ENCODE data around the gene KLHL42.

Gene KLHL42

GRCh38 chr12:27762757-27763156 is 17.3 kb upstream of the KLHL42 start:
- no peak for TF ChIP-seq TAF1 (IDR thresholded peaks at IDR 0.05; ENCODE audit: borderline replicate concordance, low read depth, low read length)
- DNase-seq (ENCODE audit: insufficient read length) (no peak), FAIRE-seq (no peak)

GRCh38 chr12:27766587-27766986 is 13.4 kb upstream of the KLHL42 start:
- DNase-seq (ENCODE audit: insufficient read length): no peak
- TF ChIP-seq POLR2A (IDR thresholded peaks at IDR 0.05; ENCODE audit: low read depth, low read length) (no peak), POLR2AphosphoS5 (IDR thresholded peaks at IDR 0.05; ENCODE audit: low read depth, low read length) (no peak), TAF1 (IDR thresholded peaks at IDR 0.05; ENCODE audit: borderline replicate concordance, low read depth, low read length) (no peak)
- FAIRE-seq: peak; percentile 70

GRCh38 chr12:27769142-27769673 is 10.8 kb upstream of the KLHL42 start:
- DNase-seq (ENCODE audit: insufficient read length): no peak
- no peak for FAIRE-seq
- TF ChIP-seq POLR2AphosphoS5 (IDR thresholded peaks at IDR 0.05; ENCODE audit: low read depth, low read length): no peak
- TF ChIP-seq TAF1 (IDR thresholded peaks at IDR 0.05; ENCODE audit: borderline replicate concordance, low read depth, low read length): no peak
- no peak for TF ChIP-seq POLR2A (IDR thresholded peaks at IDR 0.05; ENCODE audit: low read depth, low read length)

- TF ChIP-seq POLR2A (IDR thresholded peaks at IDR 0.05; ENCODE audit: low read depth, low read length) (no peak), POLR2AphosphoS5 (IDR thresholded peaks at IDR 0.05; ENCODE audit: low read depth, low read length) (no peak), TAF1 (IDR thresholded peaks at IDR 0.05; ENCODE audit: borderline replicate concordance, low read depth, low read length) (no peak)
- no peak for DNase-seq (ENCODE audit: insufficient read length)
- FAIRE-seq: no peak
Measured at GRCh38 chr12:27771481-27772327, 8.3 kb upstream of the KLHL42 start.

- DNase-seq (ENCODE audit: insufficient read length): no peak
- TF ChIP-seq POLR2AphosphoS5 (IDR thresholded peaks at IDR 0.05; ENCODE audit: low read depth, low read length) (no peak), TAF1 (IDR thresholded peaks at IDR 0.05; ENCODE audit: borderline replicate concordance, low read depth, low read length) (no peak), POLR2A (IDR thresholded peaks at IDR 0.05; ENCODE audit: low read depth, low read length) (no peak)
- no peak for FAIRE-seq
Measured at GRCh38 chr12:27772328-27773049, 7.5 kb upstream of the KLHL42 start.

GRCh38 chr12:27777141-27777540 is 2.9 kb upstream of the KLHL42 start:
- TF ChIP-seq TAF1 (IDR thresholded peaks at IDR 0.05; ENCODE audit: borderline replicate concordance, low read depth, low read length): no peak
- no peak for TF ChIP-seq POLR2A (IDR thresholded peaks at IDR 0.05; ENCODE audit: low read depth, low read length)
- TF ChIP-seq POLR2AphosphoS5 (IDR thresholded peaks at IDR 0.05; ENCODE audit: low read depth, low read length): no peak
- DNase-seq (ENCODE audit: insufficient read length): no peak
- no peak for FAIRE-seq

GRCh38 chr12:27778206-27778605 is 1.8 kb upstream of the KLHL42 start:
- FAIRE-seq: no peak

GRCh38 chr12:27779416-27779919 is 565 bp upstream of the KLHL42 start:
- no peak for TF ChIP-seq TAF1 (IDR thresholded peaks at IDR 0.05; ENCODE audit: borderline replicate concordance, low read depth, low read length)
- TF ChIP-seq POLR2A (IDR thresholded peaks at IDR 0.05; ENCODE audit: low read depth, low read length): no peak
- TF ChIP-seq POLR2AphosphoS5 (IDR thresholded peaks at IDR 0.05; ENCODE audit: low read depth, low read length): no peak
- DNase-seq (ENCODE audit: insufficient read length) (peak; percentile 45), FAIRE-seq (peak; percentile 33)

More at GRCh38 chr12:27778206-27778605, 1.8 kb upstream of the KLHL42 start:
- no peak for DNase-seq (ENCODE audit: insufficient read length)
- TF ChIP-seq POLR2A (IDR thresholded peaks at IDR 0.05; ENCODE audit: low read depth, low read length) (no peak), TAF1 (IDR thresholded peaks at IDR 0.05; ENCODE audit: borderline replicate concordance, low read depth, low read length) (no peak)

GRCh38 chr12:27780612-27781408 is 777 bp downstream of the KLHL42 start:
- DNase-seq (ENCODE audit: insufficient read length) (peak; percentile 38), FAIRE-seq (peak; percentile 60)
- TF ChIP-seq TAF1 (IDR thresholded peaks at IDR 0.05; ENCODE audit: borderline replicate concordance, low read depth, low read length) (no peak), POLR2AphosphoS5 (IDR thresholded peaks at IDR 0.05; ENCODE audit: low read depth, low read length) (no peak)

- FAIRE-seq (no peak), DNase-seq (ENCODE audit: insufficient read length) (no peak)
- TF ChIP-seq POLR2A (IDR thresholded peaks at IDR 0.05; ENCODE audit: low read depth, low read length) (no peak), POLR2AphosphoS5 (IDR thresholded peaks at IDR 0.05; ENCODE audit: low read depth, low read length) (no peak), TAF1 (IDR thresholded peaks at IDR 0.05; ENCODE audit: borderline replicate concordance, low read depth, low read length) (no peak)
Measured at GRCh38 chr12:27781680-27782079, 1.6 kb downstream of the KLHL42 start.

- TF ChIP-seq POLR2AphosphoS5 (IDR thresholded peaks at IDR 0.05; ENCODE audit: low read depth, low read length): no peak
- no peak for TF ChIP-seq TAF1 (IDR thresholded peaks at IDR 0.05; ENCODE audit: borderline replicate concordance, low read depth, low read length)
- no peak for TF ChIP-seq POLR2A (IDR thresholded peaks at IDR 0.05; ENCODE audit: low read depth, low read length)
- no peak for FAIRE-seq
- no peak for DNase-seq (ENCODE audit: insufficient read length)
Measured at GRCh38 chr12:27782481-27782880, 2.4 kb downstream of the KLHL42 start.

All from GM12892 (cell line).